Measurements from ENCODE around the gene MYH14. TPM values are rescaled to one million over a fixed set of nuclear protein-coding genes. Genes with fewer than 3 reads are reported as not detected.

Gene MYH14
- total RNA-seq, 1 experiment from 2014 or later, result not detected

DNA sequence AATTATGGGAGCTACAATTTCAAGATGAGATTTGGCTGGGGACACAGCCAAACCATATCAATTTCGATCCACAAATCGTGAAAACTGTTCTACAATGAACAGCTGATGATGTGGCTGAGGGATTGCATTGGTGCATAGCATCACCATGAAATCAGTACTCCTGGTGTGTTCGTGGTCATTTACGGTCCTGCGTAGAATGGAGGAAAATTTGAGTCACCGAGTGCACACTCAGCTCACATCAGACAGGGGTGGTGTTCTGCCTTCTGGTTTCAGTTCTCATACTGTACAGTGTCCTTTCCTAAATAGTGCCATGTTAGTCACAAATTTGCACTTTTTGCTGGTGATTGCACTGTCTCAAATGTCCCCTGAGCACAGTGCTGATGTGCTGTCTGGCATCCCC is 39.2 kb downstream of the MYH14 start:
- Mint-ChIP-seq H3K36me3 (ENCODE audit: insufficient read depth, unreplicated experiment) (peaks cover 6% of the 10 kb centered on the region), H3K27ac (ENCODE audit: low read depth, unreplicated experiment) (no peak overlapping the region), H3K4me1 (ENCODE audit: insufficient read depth, unreplicated experiment) (no peaks in the 10 kb centered on the region), H3K9me3 (ENCODE audit: unreplicated experiment) (peaks cover 28% of the 10 kb centered on the region), H3K27me3 (ENCODE audit: insufficient read depth, unreplicated experiment) (no peaks in the 10 kb centered on the region), H3K4me3 (ENCODE audit: unreplicated experiment) (no peak overlapping the region)
- POLR2A ChIA-PET, result no interaction called here
- intact Hi-C loops (cut with micrococcal nuclease), result no loop called here
- no peak for DNase-seq (ENCODE audit: unreplicated experiment)
- CTCF ChIA-PET, result no interaction called here
- TF ChIP-seq CTCF (IDR thresholded peaks at IDR 0.05; ENCODE audit: unreplicated experiment), result no peak
- BruUV-seq (replicated peaks), result no TSS peak

- peaks cover 11% of the 10 kb centered on the region for H3K36me3 Mint-ChIP-seq (ENCODE audit: insufficient read depth, unreplicated experiment)
Measured at GRCh38 chr19:50244695-50245094, 41.3 kb downstream of the MYH14 start.

GRCh38 chr19:50248413-50248812 is 45.0 kb downstream of the MYH14 start:
- TF ChIP-seq CTCF (IDR thresholded peaks at IDR 0.05; ENCODE audit: unreplicated experiment), result no peak
- BruUV-seq (replicated peaks), result no TSS peak
- H3K27me3 Mint-ChIP-seq (ENCODE audit: insufficient read depth, unreplicated experiment), result no peaks in the 10 kb centered on the region
- peaks cover 5% of the 10 kb centered on the region for H3K36me3 Mint-ChIP-seq (ENCODE audit: insufficient read depth, unreplicated experiment)
- no peak overlapping the region for H3K27ac Mint-ChIP-seq (ENCODE audit: low read depth, unreplicated experiment)
- no peaks in the 10 kb centered on the region for H3K4me1 Mint-ChIP-seq (ENCODE audit: insufficient read depth, unreplicated experiment)
- intact Hi-C loops (cut with micrococcal nuclease), result no loop called here
- ChIA-PET CTCF (no interaction called here), POLR2A (no interaction called here)
- H3K4me3 Mint-ChIP-seq (ENCODE audit: unreplicated experiment), result no peak overlapping the region
- peaks cover 26% of the 10 kb centered on the region for H3K9me3 Mint-ChIP-seq (ENCODE audit: unreplicated experiment)
- no peak for DNase-seq (ENCODE audit: unreplicated experiment)

More at GRCh38 chr19:50244695-50245094, 41.3 kb downstream of the MYH14 start:
- H3K27ac Mint-ChIP-seq (ENCODE audit: low read depth, unreplicated experiment), result no peak overlapping the region
- ChIA-PET POLR2A (interaction anchor here (0.7 kb wide), 1 partner anchor 535 kb away, joined by 5 read pairs; no protein-coding TSS in a partner anchor), CTCF (no interaction called here)
- no peak for TF ChIP-seq CTCF (IDR thresholded peaks at IDR 0.05; ENCODE audit: unreplicated experiment)
- intact Hi-C loops (cut with micrococcal nuclease), result no loop called here
- no peak for DNase-seq (ENCODE audit: unreplicated experiment)
- no peak overlapping the region for H3K4me3 Mint-ChIP-seq (ENCODE audit: unreplicated experiment)
- BruUV-seq (replicated peaks), result no TSS peak
- no peaks in the 10 kb centered on the region for H3K4me1 Mint-ChIP-seq (ENCODE audit: insufficient read depth, unreplicated experiment)
- H3K27me3 Mint-ChIP-seq (ENCODE audit: insufficient read depth, unreplicated experiment), result no peaks in the 10 kb centered on the region
- peaks cover 37% of the 10 kb centered on the region for H3K9me3 Mint-ChIP-seq (ENCODE audit: unreplicated experiment)

DNA sequence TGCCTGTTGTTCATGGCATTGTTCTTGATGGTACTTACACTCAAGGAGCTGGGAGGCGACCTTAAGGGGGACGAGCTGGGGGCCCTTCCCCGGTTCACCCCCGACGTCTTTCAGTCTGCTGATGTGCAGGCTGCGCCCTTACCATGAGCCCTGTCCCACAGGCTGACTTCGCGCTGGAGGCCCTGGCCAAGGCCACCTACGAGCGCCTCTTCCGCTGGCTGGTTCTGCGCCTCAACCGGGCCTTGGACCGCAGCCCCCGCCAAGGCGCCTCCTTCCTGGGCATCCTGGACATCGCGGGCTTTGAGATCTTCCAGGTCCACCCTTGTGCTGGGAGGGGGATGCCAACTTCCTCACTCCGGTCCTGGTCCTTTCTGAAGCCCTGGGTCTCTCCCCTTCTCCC is 45.4 kb downstream of the MYH14 start:
- Mint-ChIP-seq H3K4me3 (ENCODE audit: unreplicated experiment) (no peak overlapping the region), H3K9me3 (ENCODE audit: unreplicated experiment) (peaks cover 26% of the 10 kb centered on the region), H3K27me3 (ENCODE audit: insufficient read depth, unreplicated experiment) (no peaks in the 10 kb centered on the region), H3K36me3 (ENCODE audit: insufficient read depth, unreplicated experiment) (peaks cover 5% of the 10 kb centered on the region), H3K27ac (ENCODE audit: low read depth, unreplicated experiment) (no peak overlapping the region), H3K4me1 (ENCODE audit: insufficient read depth, unreplicated experiment) (no peaks in the 10 kb centered on the region)
- no peak for DNase-seq (ENCODE audit: unreplicated experiment)
- no TSS peak for BruUV-seq (replicated peaks)
- ChIA-PET CTCF (no interaction called here), POLR2A (no interaction called here)
- intact Hi-C loops (cut with micrococcal nuclease), result no loop called here
- TF ChIP-seq CTCF (IDR thresholded peaks at IDR 0.05; ENCODE audit: unreplicated experiment), result no peak
